ENCODE data around the gene SLC35B1.

The SLC35B1 gene

GRCh38 chr17:49703557-49704277 lies 4.0 kb downstream of the SLC35B1 start:
- H3K27me3 Mint-ChIP-seq = no peaks in the 10 kb centered on the region
- H3K4me3 Mint-ChIP-seq = no peak overlapping the region
- ATAC-seq (replicated peaks) = no peak
- H3K9me3 Mint-ChIP-seq = no peaks in the 10 kb centered on the region
- H3K27ac Mint-ChIP-seq = no peak overlapping the region
- no peak for DNase-seq
- peaks cover 28 to 42% of the 10 kb centered on the region in 2 donors for H3K4me1 Mint-ChIP-seq (ENCODE audit: low read depth in 2 of 2)
- peaks cover 74% of the 10 kb centered on the region for H3K36me3 Mint-ChIP-seq (ENCODE audit: insufficient read depth)

DNA sequence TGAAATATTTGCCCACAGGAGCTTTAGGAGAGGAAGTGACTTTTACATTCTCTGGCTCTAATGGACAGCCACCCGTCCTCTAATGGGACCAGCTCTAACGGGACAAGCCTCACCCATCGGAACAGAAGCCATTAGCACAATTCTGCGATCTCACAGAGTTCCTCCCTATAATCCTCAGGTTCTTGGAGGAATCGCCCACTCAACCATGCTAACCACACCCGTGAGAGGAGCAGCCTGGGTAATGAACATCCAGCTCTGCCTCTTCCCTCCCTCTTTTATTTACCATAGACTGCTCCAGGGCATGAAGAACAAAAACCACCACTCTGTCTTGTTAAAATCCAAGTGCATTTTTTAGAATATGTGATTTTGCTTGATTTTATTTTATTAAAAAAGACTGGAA lies 6.8 kb downstream of the SLC35B1 start:
- Mint-ChIP-seq H3K9me3 (no peaks in the 10 kb centered on the region), H3K4me3 (no peak overlapping the region), H3K36me3 (ENCODE audit: insufficient read depth) (peaks cover 63% of the 10 kb centered on the region), H3K27me3 (no peaks in the 10 kb centered on the region), H3K27ac (peak overlapping the region in 1 of 2 donors; percentile 35), H3K4me1 (ENCODE audit: low read depth in 2 of 2) (peaks cover 20 to 28% of the 10 kb centered on the region in 2 donors)
- ATAC-seq (replicated peaks) (no peak), DNase-seq (no peak)

- no peak overlapping the region for H3K4me3 Mint-ChIP-seq
- no peaks in the 10 kb centered on the region for H3K27me3 Mint-ChIP-seq
- DNase-seq (no peak), ATAC-seq (replicated peaks) (no peak)
- peak overlapping the region; percentile 18 to 77 for H3K27ac Mint-ChIP-seq
- no peaks in the 10 kb centered on the region for H3K9me3 Mint-ChIP-seq
- peaks cover 55% of the 10 kb centered on the region for H3K36me3 Mint-ChIP-seq (ENCODE audit: insufficient read depth)
- peaks cover 21 to 27% of the 10 kb centered on the region in 2 donors for H3K4me1 Mint-ChIP-seq (ENCODE audit: low read depth in 2 of 2)
These were observed 7.7 kb downstream of the SLC35B1 start for GRCh38 chr17:49699966-49700575.

GRCh38 chr17:49698005-49698404 lies 9.8 kb downstream of the SLC35B1 start:
- Mint-ChIP-seq H3K27ac (no peak overlapping the region), H3K9me3 (no peaks in the 10 kb centered on the region), H3K27me3 (no peaks in the 10 kb centered on the region), H3K36me3 (ENCODE audit: insufficient read depth) (peaks cover 41% of the 10 kb centered on the region), H3K4me3 (no peak overlapping the region), H3K4me1 (ENCODE audit: low read depth in 2 of 2) (peaks cover 22 to 25% of the 10 kb centered on the region in 2 donors)
- ATAC-seq (replicated peaks) (no peak), DNase-seq (no peak)

- H3K9me3 Mint-ChIP-seq = no peaks in the 10 kb centered on the region
- H3K4me1 Mint-ChIP-seq (ENCODE audit: low read depth in 2 of 2) = peaks cover 22 to 25% of the 10 kb centered on the region in 2 donors
- ATAC-seq (replicated peaks) (peak; percentile 98), DNase-seq (peak; percentile 63 to 67 (median 65))
- peak overlapping the region; percentile 28 to 47 for H3K4me3 Mint-ChIP-seq
- H3K27ac Mint-ChIP-seq = peak overlapping the region; percentile 83 to 89
- peaks cover 24% of the 10 kb centered on the region for H3K36me3 Mint-ChIP-seq (ENCODE audit: insufficient read depth)
- no peaks in the 10 kb centered on the region for H3K27me3 Mint-ChIP-seq
These were observed 11.5 kb downstream of the SLC35B1 start for GRCh38 chr17:49696233-49696761.

DNA sequence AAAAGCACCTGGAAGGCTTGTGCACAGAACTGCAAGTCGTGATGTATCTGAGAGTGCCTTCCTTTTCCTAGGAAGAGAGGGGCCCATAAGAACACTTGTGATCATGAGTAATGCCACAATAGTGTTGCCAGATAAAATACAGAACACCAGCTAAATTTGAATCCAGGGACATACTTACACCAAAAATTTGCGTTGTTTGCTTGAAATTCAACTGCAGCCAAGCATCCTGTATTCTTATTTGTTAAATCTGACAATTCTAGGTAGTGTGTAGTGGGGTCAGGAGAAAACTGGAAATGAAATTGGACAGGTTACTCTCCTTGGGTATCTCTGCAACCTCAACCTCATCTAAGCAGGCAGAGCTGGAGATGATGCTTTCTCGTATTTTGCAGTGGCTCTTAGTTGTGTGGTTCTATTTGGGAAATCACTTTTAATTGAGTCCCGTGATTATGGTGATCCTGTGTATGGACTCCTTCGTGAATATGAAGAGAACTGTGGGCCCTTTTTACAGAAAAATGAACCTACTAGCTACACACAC lies 12.0 kb downstream of the SLC35B1 start:
- ATAC-seq (replicated peaks) = no peak
- Mint-ChIP-seq H3K27me3 (no peaks in the 10 kb centered on the region), H3K4me3 (peak overlapping the region; percentile 30 to 38), H3K27ac (peak overlapping the region; percentile 83 to 89), H3K4me1 (ENCODE audit: low read depth in 2 of 2) (peaks cover 22 to 25% of the 10 kb centered on the region in 2 donors), H3K36me3 (ENCODE audit: insufficient read depth) (peaks cover 19% of the 10 kb centered on the region), H3K9me3 (no peaks in the 10 kb centered on the region)
- no peak for DNase-seq

- DNase-seq (peak; percentile 67 to 75 (median 67)), ATAC-seq (replicated peaks) (peak; percentile 43)
- H3K27me3 Mint-ChIP-seq = no peaks in the 10 kb centered on the region
- peak overlapping the region; percentile 83 to 89 for H3K27ac Mint-ChIP-seq
- H3K4me3 Mint-ChIP-seq = peak overlapping the region; percentile 30 to 38
- H3K4me1 Mint-ChIP-seq (ENCODE audit: low read depth in 2 of 2) = peaks cover 20 to 25% of the 10 kb centered on the region in 2 donors
- H3K36me3 Mint-ChIP-seq (ENCODE audit: insufficient read depth) = peaks cover 15% of the 10 kb centered on the region
- no peaks in the 10 kb centered on the region for H3K9me3 Mint-ChIP-seq
These were observed 12.7 kb downstream of the SLC35B1 start for GRCh38 chr17:49694847-49695697.

DNA sequence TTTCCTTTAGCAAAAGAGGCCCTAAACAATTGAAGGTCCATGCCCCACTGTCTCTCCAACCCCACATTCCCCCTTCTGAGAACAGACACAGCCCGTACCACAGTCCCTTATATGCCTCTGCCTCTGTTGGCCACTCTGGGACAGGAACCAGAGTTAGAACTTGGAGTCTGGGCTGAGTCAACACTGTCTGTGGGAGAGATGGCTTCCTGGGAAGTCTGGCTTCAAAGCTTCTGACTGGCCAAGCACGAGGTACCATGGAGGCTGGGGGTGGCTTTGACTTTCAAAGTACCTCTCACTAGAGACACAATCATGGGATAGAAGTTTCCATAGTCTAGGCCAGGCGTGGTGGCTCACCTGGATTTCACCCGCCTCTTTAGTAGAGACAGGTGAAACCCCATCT lies 15.0 kb downstream of the SLC35B1 start:
- no peaks in the 10 kb centered on the region for H3K9me3 Mint-ChIP-seq
- H3K4me1 Mint-ChIP-seq (ENCODE audit: low read depth in 2 of 2) = peaks cover 27 to 31% of the 10 kb centered on the region in 2 donors
- no peaks in the 10 kb centered on the region for H3K27me3 Mint-ChIP-seq
- DNase-seq (no peak), ATAC-seq (replicated peaks) (no peak)
- H3K27ac Mint-ChIP-seq = no peak overlapping the region
- no peak overlapping the region for H3K4me3 Mint-ChIP-seq
- H3K36me3 Mint-ChIP-seq (ENCODE audit: insufficient read depth) = peaks cover 13% of the 10 kb centered on the region

GRCh38 chr17:49691677-49692191 lies 16.0 kb downstream of the SLC35B1 start:
- Mint-ChIP-seq H3K9me3 (no peaks in the 10 kb centered on the region), H3K4me3 (no peak overlapping the region), H3K27me3 (no peaks in the 10 kb centered on the region), H3K27ac (no peak overlapping the region), H3K4me1 (ENCODE audit: low read depth in 2 of 2) (peaks cover 34 to 37% of the 10 kb centered on the region in 2 donors), H3K36me3 (ENCODE audit: insufficient read depth) (peaks cover 10% of the 10 kb centered on the region)
- ATAC-seq (replicated peaks) (no peak), DNase-seq (no peak)

DNA sequence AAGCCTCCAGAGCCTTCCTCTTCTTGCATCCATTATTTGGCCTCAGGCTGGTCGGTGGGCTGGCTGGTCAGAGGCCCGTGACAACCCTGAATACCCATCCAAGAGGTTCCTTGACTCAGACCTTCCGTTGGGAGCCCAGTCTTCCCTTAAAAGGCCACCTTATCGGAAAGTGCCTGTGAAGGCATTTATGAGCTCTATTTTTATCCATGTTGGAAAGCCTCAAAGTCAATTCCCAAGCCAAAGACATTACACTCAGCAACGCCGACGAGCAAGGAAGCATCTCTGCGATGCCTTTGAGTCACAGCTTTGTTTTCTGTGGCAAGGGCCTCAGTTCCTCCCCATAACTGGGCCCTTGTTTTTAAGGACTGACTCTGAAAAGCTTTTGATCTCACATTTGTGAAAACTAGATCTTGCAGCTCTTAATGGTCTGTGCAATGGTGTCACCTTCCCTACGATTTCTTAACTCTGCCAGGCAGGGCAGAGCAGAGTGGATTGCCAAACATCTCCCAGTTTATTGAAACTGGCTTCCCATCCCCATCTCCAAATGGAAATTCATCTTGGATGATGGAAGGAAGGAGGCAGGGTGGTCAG lies 16.6 kb downstream of the SLC35B1 start:
- Mint-ChIP-seq H3K4me3 (no peak overlapping the region), H3K4me1 (ENCODE audit: low read depth in 2 of 2) (peaks cover 30 to 32% of the 10 kb centered on the region in 2 donors), H3K27me3 (no peaks in the 10 kb centered on the region), H3K36me3 (ENCODE audit: insufficient read depth) (peaks cover 6% of the 10 kb centered on the region), H3K27ac (no peak overlapping the region), H3K9me3 (no peaks in the 10 kb centered on the region)
- DNase-seq = no peak
- no peak for ATAC-seq (replicated peaks)

DNA sequence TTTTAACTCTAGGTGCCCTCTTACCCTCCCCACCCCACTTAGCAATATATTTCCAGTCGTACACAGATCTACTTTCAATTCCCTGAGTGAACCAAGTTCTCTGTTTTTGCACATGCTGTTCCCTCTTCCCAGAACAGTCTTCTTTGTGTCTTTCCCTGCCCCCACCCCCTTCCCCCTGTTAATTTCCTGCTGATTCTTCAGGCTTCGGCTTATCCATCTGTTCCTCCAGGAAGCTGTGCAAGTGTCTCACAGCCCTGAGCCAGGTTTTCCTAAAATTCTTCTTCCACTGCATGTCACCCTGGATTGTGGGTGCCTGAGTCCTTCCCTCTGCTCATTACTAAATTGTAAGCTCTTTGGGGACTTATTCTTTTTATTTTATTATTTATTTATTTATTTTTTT lies 17.5 kb downstream of the SLC35B1 start:
- DNase-seq (no peak), ATAC-seq (replicated peaks) (no peak)
- Mint-ChIP-seq H3K4me1 (ENCODE audit: low read depth in 2 of 2) (peaks cover 23 to 25% of the 10 kb centered on the region in 2 donors), H3K27me3 (no peaks in the 10 kb centered on the region), H3K27ac (peak overlapping the region in 1 of 2 donors; percentile 77), H3K36me3 (ENCODE audit: insufficient read depth) (peaks cover 2% of the 10 kb centered on the region), H3K9me3 (no peaks in the 10 kb centered on the region), H3K4me3 (peak overlapping the region in 1 of 2 donors; percentile 8)

DNA sequence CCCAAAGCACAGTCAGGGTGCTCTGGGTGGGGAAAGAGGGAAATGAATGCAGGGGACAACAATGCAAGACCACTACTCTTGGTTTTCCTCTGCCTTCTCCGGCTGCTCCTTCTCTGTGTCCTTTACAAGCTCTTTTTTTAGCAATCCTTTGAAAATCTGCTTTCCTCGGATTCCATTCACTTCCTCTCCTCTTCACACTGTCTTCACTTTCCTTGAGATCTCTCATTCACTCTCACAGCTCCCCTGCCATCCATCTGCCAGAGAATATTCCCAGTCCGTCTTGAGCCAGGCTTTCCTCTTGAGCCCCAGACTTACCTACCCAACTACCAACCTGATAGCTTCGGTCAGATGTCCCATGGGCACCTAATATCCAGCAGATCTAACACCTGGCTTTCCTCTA lies 18.9 kb downstream of the SLC35B1 start:
- no peak for ATAC-seq (replicated peaks)
- H3K27ac Mint-ChIP-seq = peak overlapping the region; percentile 44 to 89
- no peak for DNase-seq
- H3K4me1 Mint-ChIP-seq (ENCODE audit: low read depth in 2 of 2) = peaks cover 21 to 22% of the 10 kb centered on the region in 2 donors
- peak overlapping the region; percentile 40 to 61 for H3K4me3 Mint-ChIP-seq
- H3K36me3 Mint-ChIP-seq (ENCODE audit: insufficient read depth) = peaks cover 2% of the 10 kb centered on the region
- no peaks in the 10 kb centered on the region for H3K27me3 Mint-ChIP-seq
- H3K9me3 Mint-ChIP-seq = no peaks in the 10 kb centered on the region

All from effector memory CD8-positive, alpha-beta T cell (primary cell).